Measurements from ENCODE around the gene ZP3. TPM values are rescaled to one million over a fixed set of nuclear protein-coding genes. Genes with fewer than 3 reads are reported as not detected.

Gene ZP3
- total and polyA plus RNA-seq, 10 of the 15 experiments (the other 5 are each of a cell fraction or from before 2014, with no cell fraction given) = 0.39 to 5.1 (median 2.5) TPM

DNA sequence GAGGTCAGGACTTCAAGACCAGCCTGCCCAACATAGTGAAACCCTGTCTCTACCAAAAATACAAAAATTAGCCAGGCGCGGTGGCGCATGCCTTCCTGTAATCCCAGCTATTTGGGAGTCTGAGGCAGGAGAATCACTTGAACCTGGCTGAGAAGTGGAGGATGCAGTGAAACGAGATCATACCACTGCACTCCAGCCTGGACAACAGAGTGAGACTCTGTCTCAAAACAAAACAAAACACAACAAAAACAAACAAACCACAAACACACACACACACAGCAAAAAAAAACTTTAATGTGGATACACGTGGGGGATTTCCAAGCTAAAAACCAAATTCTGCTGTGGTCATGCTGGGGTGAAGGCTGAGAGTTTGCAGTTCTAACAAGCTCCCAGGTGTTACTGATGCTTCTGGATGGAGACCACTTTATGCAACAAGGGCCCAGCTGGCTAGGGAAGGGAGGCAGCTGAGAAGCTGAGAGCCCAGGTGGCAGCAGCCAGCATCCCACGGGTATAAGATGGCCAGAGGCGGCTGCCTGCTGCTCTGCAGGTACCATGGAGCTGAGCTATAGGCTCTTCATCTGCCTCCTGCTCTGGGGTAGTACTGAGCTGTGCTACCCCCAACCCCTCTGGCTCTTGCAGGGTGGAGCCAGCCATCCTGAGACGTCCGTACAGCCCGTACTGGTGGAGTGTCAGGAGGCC is at the start of gene ZP3 (continued):
- TF ChIP-seq BCLAF1 (IDR thresholded peaks at IDR 0.05) (no peak), MYC (IDR thresholded peaks at IDR 0.05; ENCODE audit: insufficient read depth, insufficient read length, insufficient replicate concordance, low read length, severe bottlenecking) (no peak), BHLHE40 (IDR thresholded peaks at IDR 0.05; ENCODE audit: borderline replicate concordance in 1 of 2, low read depth in 2 of 2, low read length in 1 of 2) (no peak), ATF2 (IDR thresholded peaks at IDR 0.05; ENCODE audit: low read length) (peak; percentile 38; the same call in 1 of the 2 replicates), SUZ12 (IDR thresholded peaks at IDR 0.05; ENCODE audit: unreplicated experiment) (no peak), MEF2A (IDR thresholded peaks at IDR 0.05; ENCODE audit: insufficient read depth, low read depth, low read length) (no peak), RFX5 (IDR thresholded peaks at IDR 0.05; ENCODE audit: low read depth, low read length) (no peak), HCFC1 (IDR thresholded peaks at IDR 0.05; ENCODE audit: low read length) (no peak), RUNX3 (IDR thresholded peaks at IDR 0.05; ENCODE audit: low read length) (peak; percentile 91), MLLT1 (IDR thresholded peaks at IDR 0.05) (no peak), ZNF207 (IDR thresholded peaks at IDR 0.05; ENCODE audit: borderline replicate concordance) (no peak)
- TF ChIP-seq, protein P1, sequence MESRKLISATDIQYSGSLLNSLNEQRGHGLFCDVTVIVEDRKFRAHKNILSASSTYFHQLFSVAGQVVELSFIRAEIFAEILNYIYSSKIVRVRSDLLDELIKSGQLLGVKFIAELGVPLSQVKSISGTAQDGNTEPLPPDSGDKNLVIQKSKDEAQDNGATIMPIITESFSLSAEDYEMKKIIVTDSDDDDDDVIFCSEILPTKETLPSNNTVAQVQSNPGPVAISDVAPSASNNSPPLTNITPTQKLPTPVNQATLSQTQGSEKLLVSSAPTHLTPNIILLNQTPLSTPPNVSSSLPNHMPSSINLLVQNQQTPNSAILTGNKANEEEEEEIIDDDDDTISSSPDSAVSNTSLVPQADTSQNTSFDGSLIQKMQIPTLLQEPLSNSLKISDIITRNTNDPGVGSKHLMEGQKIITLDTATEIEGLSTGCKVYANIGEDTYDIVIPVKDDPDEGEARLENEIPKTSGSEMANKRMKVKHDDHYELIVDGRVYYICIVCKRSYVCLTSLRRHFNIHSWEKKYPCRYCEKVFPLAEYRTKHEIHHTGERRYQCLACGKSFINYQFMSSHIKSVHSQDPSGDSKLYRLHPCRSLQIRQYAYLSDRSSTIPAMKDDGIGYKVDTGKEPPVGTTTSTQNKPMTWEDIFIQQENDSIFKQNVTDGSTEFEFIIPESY (IDR thresholded peaks at IDR 0.05) = no peak

All from GM12878 (cell line).